K562 (cell line): ENCODE data around the gene CHRNE. TPM values are rescaled to one million over a fixed set of nuclear protein-coding genes. Genes with fewer than 3 reads are reported as not detected.

ENCODE experiments used
- ATAC-seq: fragments of 200-7000 bp; cut with Tn5 transposase; 3 replicates; pipeline ENCODE4 v1.9.1; 2020; ENCODE audit warnings: moderate library complexity
- BruUV-seq: library from RNA; stranded (reverse); fragments of 400-500 nt; replicated peaks from 2 replicates; lab custom pipeline; 2021; lab: Mats Ljungman, UMichigan
- CTCF ChIA-PET: fragments of 300-600 bp; formaldehyde crosslinking; extraction: SDS; loops from one replicate; lab custom pipeline; 2021; ENCODE audit warnings: low intra/inter-chr PET ratio; lab: Yijun Ruan, JAX
- POLR2A ChIA-PET: fragments of 300-600, 350-650 bp; sonication (Branson Sonifier 250); formaldehyde crosslinking; extraction: SDS; loops from one replicate; lab custom pipeline; 2021; ENCODE audit warnings: antibody characterized with exemption, inconsistent platforms; lab: Yijun Ruan, JAX
- DNase-seq, 4 experiments: peaks; one replicate each; pipeline versions ENCODE4 v3.0.0 to v3.0.0-alpha.2; 2011 to 2018; ENCODE audit warnings: low spot score in 3 of 4, mixed read lengths in 3 of 4; ENCODE audit errors: extremely low read depth in 1 of 4
- FAIRE-seq: peaks from 2 replicates; lab custom pipeline; 2011; peaks lifted over from hg19 to GRCh38; lab: Jason Lieb, UNC
- H2AFZ ChIP-seq: 2 replicates; pipeline ENCODE4 v1.6.0; 2011; ENCODE audit warnings: low read depth, low read length, control low read depth, inconsistent platforms
- H3K27ac ChIP-seq: fragments of 200-600 bp; 3 replicates; pipeline ENCODE4 v1.8.0; 2011; ENCODE audit warnings: low read depth, mild to moderate bottlenecking, control low read depth, inconsistent platforms, low read length, moderate library complexity, mixed read lengths; ENCODE audit errors: extremely low read depth
- H3K27me3 ChIP-seq, 2 experiments: fragments of 300-600 bp in 1 of 2; 2 replicates in 1 of 2; 3 replicates in 1 of 2; pipeline versions ENCODE4 v1.6.0 to v1.8.0; 2011; ENCODE audit warnings: inconsistent platforms in 2 of 2, low read length in 2 of 2, mild to moderate bottlenecking in 1 of 2, mixed read lengths in 1 of 2, moderate library complexity in 1 of 2; ENCODE audit not compliant: control insufficient read depth in 2 of 2, insufficient read depth in 2 of 2
- H3K36me3 ChIP-seq: fragments of 300-600 bp; 3 replicates; pipeline ENCODE4 v1.8.0; 2011; ENCODE audit warnings: mild to moderate bottlenecking, low read length, inconsistent platforms; ENCODE audit not compliant: control insufficient read depth, insufficient read depth
- H3K4me1 ChIP-seq, 2 experiments: fragments of 200-600 bp in 1 of 2; replicated peaks in 1 of 2; 2 replicates in 1 of 2; 3 replicates in 1 of 2; pipeline versions ENCODE4 v1.5.1 to v1.8.0; 2011; ENCODE audit warnings: inconsistent platforms in 2 of 2, low read length in 2 of 2, mild to moderate bottlenecking in 1 of 2, mixed read lengths in 1 of 2, moderate library complexity in 1 of 2; ENCODE audit not compliant: control insufficient read depth in 2 of 2, insufficient read depth in 2 of 2
- H3K4me2 ChIP-seq: 2 replicates; pipeline ENCODE4 v1.6.1; 2011; ENCODE audit warnings: low read length, control low read depth, inconsistent platforms, mixed read lengths; ENCODE audit not compliant: insufficient read depth
- H3K4me3 ChIP-seq: fragments of 200-600 bp; sonication (generic), shearing (Covaris generic); 2 replicates; pipeline ENCODE4 v1.5.1; 2016; ENCODE audit warnings: control low read depth, inconsistent platforms
- H3K79me2 ChIP-seq: fragments of 200-600 bp; 3 replicates; pipeline ENCODE4 v1.8.0; 2011; ENCODE audit warnings: low read length, inconsistent platforms; ENCODE audit not compliant: control insufficient read depth, insufficient read depth
- H3K9ac ChIP-seq, 2 experiments: 2 replicates each; pipeline versions ENCODE4 v1.6.0 to v1.6.1; 2011; ENCODE audit warnings: low read depth in 2 of 2, low read length in 2 of 2, control low read depth in 1 of 2, inconsistent platforms in 1 of 2, mild to moderate bottlenecking in 1 of 2, mixed read lengths in 1 of 2; ENCODE audit not compliant: insufficient read depth in 1 of 2
- H3K9me1 ChIP-seq: one replicate; pipeline ENCODE4 v1.6.0; 2011; ENCODE audit warnings: inconsistent platforms, mild to moderate bottlenecking, low read length, moderate library complexity; ENCODE audit not compliant: control insufficient read depth, insufficient read depth
- H3K9me3 ChIP-seq: replicated peaks from 2 replicates; pipeline ENCODE4 v1.5.1; 2011; ENCODE audit warnings: low read depth, low read length, inconsistent platforms; ENCODE audit not compliant: control insufficient read depth, insufficient read depth
- H4K20me1 ChIP-seq: replicated peaks from 2 replicates; pipeline ENCODE4 v1.6.1; 2011; ENCODE audit warnings: low read length, inconsistent platforms, mixed read lengths; ENCODE audit not compliant: control insufficient read depth, insufficient read depth
- CC2D1A ChIP-seq: fragments of 450-650 bp; IDR thresholded peaks from 2 replicates; pipeline ENCODE4 v1.6.1; 2017; ENCODE audit warnings: mild to moderate bottlenecking
- CEBPB ChIP-seq: fragments of 450-650 bp; IDR thresholded peaks from 2 replicates; pipeline ENCODE4 v1.6.1; 2016; ENCODE audit warnings: missing genetic modification characterization, missing compliant biosample characterization
- ETV5 ChIP-seq: sonication (generic); formaldehyde crosslinking; IDR thresholded peaks from 2 replicates; pipeline ENCODE4 v1.4.0; 2020; ENCODE audit warnings: low read depth, mild to moderate bottlenecking, missing genetic modification reagents
- FOXJ2 ChIP-seq: fragments of 200-800 bp; sonication (Bioruptor generic); IDR thresholded peaks from 2 replicates; pipeline ENCODE4 v1.6.1; 2016; ENCODE audit warnings: missing genetic modification characterization, missing compliant biosample characterization
- HOMEZ ChIP-seq: fragments of 250-450 bp; sonication (Bioruptor Pico); IDR thresholded peaks from 2 replicates; pipeline ENCODE4 v1.4.0; 2020; ENCODE audit warnings: mild to moderate bottlenecking, moderate library complexity
- KAT2B ChIP-seq: IDR thresholded peaks from one replicate; pipeline ENCODE4 v1.6.1; 2012; ENCODE audit warnings: low read depth, mild to moderate bottlenecking, control low read depth, inconsistent platforms, low read length, moderate library complexity
- MCM3 ChIP-seq: fragments of 450-650 bp; IDR thresholded peaks from 2 replicates; pipeline ENCODE4 v1.6.1; 2016
- NKRF ChIP-seq: fragments of 450-650 bp; IDR thresholded peaks from 2 replicates; pipeline ENCODE4 v1.6.1; 2016; ENCODE audit warnings: borderline replicate concordance
- PHF20 ChIP-seq: fragments of 450-650 bp; IDR thresholded peaks from 2 replicates; pipeline ENCODE4 v1.6.1; 2018; ENCODE audit not compliant: partially characterized antibody
- PHF8 ChIP-seq: fragments of 200-600 bp; sonication (generic); IDR thresholded peaks from 2 replicates; pipeline ENCODE4 v1.6.1; 2012; ENCODE audit warnings: mixed run types, mild to moderate bottlenecking, inconsistent platforms, low read length, moderate library complexity, borderline replicate concordance
- SREBF1 ChIP-seq: fragments of 150-350 bp; IDR thresholded peaks from 2 replicates; pipeline ENCODE4 v1.6.1; 2014; ENCODE audit warnings: antibody characterized with exemption, low read depth, low read length, borderline replicate concordance
- SRF ChIP-seq, 2 experiments: fragments of 250-450, 450-650 bp in 1 of 2; sonication (Bioruptor Pico) in 1 of 2; sonication (generic) in 1 of 2; formaldehyde crosslinking; IDR thresholded peaks; 2 replicates each; pipeline versions ENCODE4 v1.5.0 to v1.5.1; 2020 to 2022; ENCODE audit warnings: mild to moderate bottlenecking in 1 of 2, missing genetic modification reagents in 1 of 2
- YY1 ChIP-seq, 3 experiments: IDR thresholded peaks; 2 replicates each; pipeline ENCODE4 v1.6.1; 2011; ENCODE audit warnings: low read length in 2 of 3, mild to moderate bottlenecking in 2 of 3, moderate library complexity in 2 of 3, borderline replicate concordance in 1 of 3, control low read depth in 1 of 3, low read depth in 1 of 3; ENCODE audit not compliant: insufficient read depth in 3 of 3, insufficient replicate concordance in 2 of 3, control insufficient read depth in 1 of 3, insufficient read length in 1 of 3; ENCODE audit errors: extremely low read depth in 1 of 3
- WGBS: fragments of 100-300 bp; shearing (Covaris generic); methylation state at CpG from one replicate; pipeline ENCODE4 v1.1.6; 2016; ENCODE audit warnings: low coverage, mixed read lengths; ENCODE audit not compliant: insufficient coverage; ENCODE audit errors: missing lambda C conversion rate; 5-methylcytosine and 5-hydroxymethylcytosine counted together
- in situ Hi-C: fragments of 300-500 bp; cut with MboI; formaldehyde crosslinking; loops from 4 replicates; pipeline ENCODE4 v1.15.0; 2018; ENCODE audit warnings: inconsistent platforms, mixed read lengths
- intact Hi-C: fragments of 100-400 bp; cut with micrococcal nuclease; formaldehyde crosslinking; loops from 2 replicates; pipeline ENCODE4 v1.14.2; 2022
- polyA plus RNA-seq, 8 experiments: library from polyadenylated mRNA; depleted of rRNA in 4 of 8; stranded (reverse) in 5 of 8; unstranded in 3 of 8; fragments of >200 nt; fragmentation: Nextera tagmentation in 2 of 8; fragmentation: Illumina TruSeq in 1 of 8; extraction: Ambion mirVana in 2 of 8; extraction: Trizol in 1 of 8; gene quantifications; 2 replicates each; pipeline versions ENCODE4 v1.2.1 to v1.2.3, GENCODE V29; 2011 to 2014; ENCODE audit warnings: inconsistent platforms in 1 of 8, missing spikeins in 1 of 8
- total RNA-seq, 7 experiments: library from RNA; depleted of rRNA in 6 of 7; stranded (reverse); fragments of >200 nt in 6 of 7; fragmentation: Illumina TruSeq in 2 of 7; extraction: Trizol in 2 of 7; gene quantifications; 2 replicates each; pipeline versions ENCODE4 v1.2.1 to v1.2.3, GENCODE V29; 2011 to 2021; ENCODE audit warnings: low replicate concordance in 1 of 7

Gene CHRNE
- total and polyA plus RNA-seq, 9 of the 15 experiments (the other 6 are each of a cell fraction or from before 2014, with no cell fraction given): not detected

DNA sequence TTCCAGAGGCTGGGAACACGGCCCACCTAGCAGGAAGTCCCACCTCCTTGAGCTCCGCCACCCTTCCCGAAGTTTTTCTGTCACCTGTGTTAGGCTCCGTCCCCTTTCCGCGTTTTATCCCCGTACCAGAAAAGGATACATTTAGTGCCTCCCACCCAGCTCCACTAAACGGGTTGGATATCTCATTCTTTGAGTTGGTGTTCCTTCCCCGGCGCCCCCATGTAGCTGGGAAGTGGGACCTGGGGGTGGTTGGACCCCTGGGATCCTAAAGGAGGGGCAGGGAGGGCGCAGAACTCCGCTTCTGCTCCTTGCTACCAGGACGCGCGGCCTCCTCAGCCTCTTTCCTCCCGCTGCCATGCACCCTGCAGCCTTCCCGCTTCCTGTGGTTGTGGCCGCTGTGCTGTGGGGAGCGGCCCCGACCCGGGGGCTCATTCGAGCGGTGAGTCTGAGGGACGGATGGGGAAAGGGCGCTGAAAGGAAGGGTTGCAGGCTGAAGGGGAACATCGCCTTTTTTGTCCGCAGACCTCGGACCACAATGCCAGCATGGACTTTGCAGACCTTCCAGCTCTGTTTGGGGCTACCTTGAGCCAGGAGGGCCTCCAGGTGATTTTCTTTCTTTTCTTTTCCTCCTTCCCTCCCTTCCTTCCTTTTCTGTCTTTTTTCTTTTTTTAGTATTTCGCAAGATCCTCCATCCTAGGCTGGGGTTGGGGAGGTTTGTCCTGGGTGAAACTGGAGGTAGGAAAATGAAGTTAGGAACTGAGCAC, 37.8 kb upstream of the CHRNE start:
- Histone ChIP-seq H3K27me3 (no peaks in the 10 kb centered on the region), H3K79me2 (peaks cover 71% of the 10 kb centered on the region), H3K27ac (peak overlapping the region; percentile 90), H2AFZ (peak overlapping the region; percentile 89), H3K4me2 (peak overlapping the region; percentile 96), H3K9ac (peak overlapping the region; percentile 95 to 98), H3K4me1 (peaks cover 26 to 30% of the 10 kb centered on the region in 2 experiments; a peak in 4 of 5 replicates), H3K9me1 (no peaks in the 10 kb centered on the region), H3K9me3 (no peaks in the 10 kb centered on the region), H3K36me3 (peaks cover 70% of the 10 kb centered on the region), H4K20me1 (peaks cover 8% of the 10 kb centered on the region; the same call in 1 of the 2 replicates), H3K4me3 (peak overlapping the region; percentile 96)
- intact Hi-C loops: no loop called here
- DNase-seq (peak; percentile 55 to 81 (median 64)), FAIRE-seq (no peak), ATAC-seq (peak; percentile 35)
- 1% methylated on average over 21 of the region's 29 CpGs for WGBS
- CTCF ChIA-PET: interaction anchor here (0.6 kb wide), 1 partner anchor 47 kb away, joined by 3 read pairs; the partner anchor contains the start of gene CAMTA2
- in situ Hi-C loops: no loop called here
- BruUV-seq: TSS peak; percentile 79
- POLR2A ChIA-PET: interaction anchor here (0.6 to 1.6 kb wide), 11 partner anchors 9 to 161 kb away, joined by 3 to 20 read pairs (median 4); partner anchors contain the start of genes ENO3, PFN1 and SPAG7
- no peak for TF ChIP-seq KAT2B
- no peak for TF ChIP-seq FOXJ2 (tag)
- peak; percentile 46 for TF ChIP-seq PHF20
- TF ChIP-seq MCM3: no peak
- 0 out of 2 replicates have a peak, but pooled peaks have one; percentile 11 for TF ChIP-seq CC2D1A
- TF ChIP-seq ETV5 (CRISPR knock-in tag): 0 out of 2 replicates have a peak, but pooled peaks have one; percentile 28
- no peak for TF ChIP-seq HOMEZ (CRISPR knock-in tag)
- 0 out of 4 replicates have a peak, but pooled peaks of 1 of the 2 experiments have one; percentile 27 for TF ChIP-seq SRF (CRISPR knock-in tag; IDR thresholded peaks at IDR 0.05)
- peak; percentile 72 for TF ChIP-seq CEBPB (tag)
- TF ChIP-seq YY1 (IDR thresholded peaks at IDR 0.05; ENCODE audit: borderline replicate concordance in 1 of 3, control insufficient read depth in 1 of 3, extremely low read depth in 1 of 3, insufficient read depth in 3 of 3, insufficient read length in 1 of 3, insufficient replicate concordance in 2 of 3, low read depth in 1 of 3, low read length in 2 of 3): peak in 1 of 3 experiments; percentile 14
- peak; percentile 8; the same call in 1 of the 2 replicates for TF ChIP-seq PHF8
- peak; percentile 54; the same call in 1 of the 2 replicates for TF ChIP-seq NKRF
- no peak for TF ChIP-seq SREBF1
